IMR-90 (cell line): ENCODE results near the gene BCL2.

ENCODE experiments used
- BHLHE40 ChIP-seq: fragments of 150-350 bp; IDR thresholded peaks from 2 replicates; pipeline ENCODE4 v1.6.1; 2016; ENCODE audit warnings: mild to moderate bottlenecking, low read depth, low read length
- CHD1 ChIP-seq: IDR thresholded peaks from 2 replicates; pipeline ENCODE4 v1.6.1; 2012; ENCODE audit warnings: low read depth, low read length, improper control_type of control experiment
- MAFK ChIP-seq: IDR thresholded peaks from 2 replicates; pipeline ENCODE4 v1.6.1; 2012; ENCODE audit warnings: low read depth, low read length, improper control_type of control experiment
- MAZ ChIP-seq: IDR thresholded peaks from 2 replicates; pipeline ENCODE4 v1.6.1; 2012; ENCODE audit warnings: low read depth, mild to moderate bottlenecking, low read length, improper control_type of control experiment, moderate library complexity, borderline replicate concordance
- POLR2A ChIP-seq: IDR thresholded peaks from 2 replicates; pipeline ENCODE4 v1.6.1; 2012; ENCODE audit warnings: mild to moderate bottlenecking, low read depth, low read length
- RCOR1 ChIP-seq: IDR thresholded peaks from 2 replicates; pipeline ENCODE4 v1.6.1; 2012; ENCODE audit warnings: mild to moderate bottlenecking, low read length, improper control_type of control experiment; ENCODE audit not compliant: insufficient replicate concordance
- TF ChIP-seq, protein P1 (sequence below): conservative IDR thresholded peaks from 2 replicates; pipeline ENCODE4 v1.5.1; 2012; ENCODE audit warnings: mild to moderate bottlenecking, low read depth, low read length, improper control_type of control experiment

DNA sequence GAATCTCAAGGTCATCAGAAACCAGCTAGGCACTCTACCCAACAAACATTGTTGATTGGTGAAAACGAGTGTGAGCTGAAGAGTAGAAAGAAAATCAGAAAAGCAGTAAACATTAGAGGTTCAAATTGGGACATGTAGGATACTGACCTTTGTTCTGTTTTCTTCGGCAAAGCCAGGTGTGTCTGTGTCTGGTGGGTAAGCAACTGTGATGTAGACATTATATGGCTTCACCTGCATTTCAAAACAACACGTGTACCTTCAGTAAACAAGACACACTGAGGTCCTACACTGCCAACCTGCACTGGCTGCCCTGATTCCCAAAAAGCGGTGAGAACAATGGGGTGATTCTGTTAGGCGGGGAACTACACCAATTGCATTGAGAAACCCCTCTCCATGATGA lies 24.7 kb upstream of the BCL2 start:
- TF ChIP-seq, protein P1, sequence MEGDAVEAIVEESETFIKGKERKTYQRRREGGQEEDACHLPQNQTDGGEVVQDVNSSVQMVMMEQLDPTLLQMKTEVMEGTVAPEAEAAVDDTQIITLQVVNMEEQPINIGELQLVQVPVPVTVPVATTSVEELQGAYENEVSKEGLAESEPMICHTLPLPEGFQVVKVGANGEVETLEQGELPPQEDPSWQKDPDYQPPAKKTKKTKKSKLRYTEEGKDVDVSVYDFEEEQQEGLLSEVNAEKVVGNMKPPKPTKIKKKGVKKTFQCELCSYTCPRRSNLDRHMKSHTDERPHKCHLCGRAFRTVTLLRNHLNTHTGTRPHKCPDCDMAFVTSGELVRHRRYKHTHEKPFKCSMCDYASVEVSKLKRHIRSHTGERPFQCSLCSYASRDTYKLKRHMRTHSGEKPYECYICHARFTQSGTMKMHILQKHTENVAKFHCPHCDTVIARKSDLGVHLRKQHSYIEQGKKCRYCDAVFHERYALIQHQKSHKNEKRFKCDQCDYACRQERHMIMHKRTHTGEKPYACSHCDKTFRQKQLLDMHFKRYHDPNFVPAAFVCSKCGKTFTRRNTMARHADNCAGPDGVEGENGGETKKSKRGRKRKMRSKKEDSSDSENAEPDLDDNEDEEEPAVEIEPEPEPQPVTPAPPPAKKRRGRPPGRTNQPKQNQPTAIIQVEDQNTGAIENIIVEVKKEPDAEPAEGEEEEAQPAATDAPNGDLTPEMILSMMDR: no peak
- no peak for TF ChIP-seq CHD1
- no peak for TF ChIP-seq MAFK
- TF ChIP-seq MAZ: no peak
- TF ChIP-seq POLR2A: no peak
- TF ChIP-seq RCOR1: no peak
- TF ChIP-seq BHLHE40: no peak
